ENCODE data around the gene KCNF1.

Gene KCNF1

GRCh38 chr2:10878268-10878915, 33.3 kb upstream of the KCNF1 start:
- Histone ChIP-seq H3K4me2 (peak overlapping the region in 2 of 11 experiments; percentile 47 to 73; a peak in 3 of 22 replicates), H4K20me1 (no peaks in the 10 kb centered on the region), H3K4me3 (no peak overlapping the region), H3K27me3 (no peaks in the 10 kb centered on the region), H3K9me3 (replicated peaks in 1 of 11) (0 out of 22 replicates have a peak, but pooled peaks cover 0 to 5% (median 0%) of the 10 kb centered on the region in 11 experiments), H3K9ac (no peak overlapping the region), H3K4me1 (peaks cover 0 to 30% (median 4%) of the 10 kb centered on the region in 10 experiments; a peak in 13 of 20 replicates), H3K36me3 (no peaks in the 10 kb centered on the region), H3K27ac (no peak overlapping the region)
- TF ChIP-seq Cebpa-rat (IDR thresholded peaks at IDR 0.05) = no peak

GRCh38 chr2:10879159-10879558, 32.6 kb upstream of the KCNF1 start:
- Histone ChIP-seq H3K27me3 (no peaks in the 10 kb centered on the region), H3K4me1 (peaks cover 5 to 34% (median 11%) of the 10 kb centered on the region in 10 experiments), H4K20me1 (no peaks in the 10 kb centered on the region), H3K9ac (no peak overlapping the region), H3K4me2 (no peak overlapping the region), H3K36me3 (no peaks in the 10 kb centered on the region), H3K9me3 (replicated peaks in 1 of 11) (0 out of 22 replicates have a peak, but pooled peaks cover 0 to 5% (median 0%) of the 10 kb centered on the region in 11 experiments), H3K27ac (no peak overlapping the region), H3K4me3 (no peak overlapping the region)
- no peak for TF ChIP-seq Cebpa-rat (IDR thresholded peaks at IDR 0.05)

- Histone ChIP-seq H3K9me3 (replicated peaks in 1 of 11) (0 out of 22 replicates have a peak, but pooled peaks cover 0 to 5% (median 0%) of the 10 kb centered on the region in 11 experiments), H3K4me3 (no peak overlapping the region), H3K4me1 (peaks cover 12 to 41% (median 18%) of the 10 kb centered on the region in 10 experiments), H3K27ac (no peak overlapping the region), H3K4me2 (peak overlapping the region in 1 of 11 experiments; percentile 12; a peak in 1 of 22 replicates), H4K20me1 (no peaks in the 10 kb centered on the region), H3K9ac (no peak overlapping the region), H3K27me3 (no peaks in the 10 kb centered on the region), H3K36me3 (no peaks in the 10 kb centered on the region)
- no peak for TF ChIP-seq Cebpa-rat (IDR thresholded peaks at IDR 0.05)
Observed at GRCh38 chr2:10879624-10880585, 31.8 kb upstream of the KCNF1 start.

GRCh38 chr2:10880586-10881321, 31.0 kb upstream of the KCNF1 start:
- Histone ChIP-seq H3K4me2 (peak overlapping the region in 2 of 11 experiments; percentile 12; a peak in 2 of 22 replicates), H3K36me3 (no peaks in the 10 kb centered on the region), H3K4me3 (no peak overlapping the region), H4K20me1 (no peaks in the 10 kb centered on the region), H3K4me1 (peaks cover 17 to 42% (median 26%) of the 10 kb centered on the region in 10 experiments), H3K9me3 (replicated peaks in 1 of 11) (0 out of 22 replicates have a peak, but pooled peaks cover 0 to 5% (median 0%) of the 10 kb centered on the region in 11 experiments), H3K27ac (no peak overlapping the region), H3K9ac (no peak overlapping the region), H3K27me3 (no peaks in the 10 kb centered on the region)
- no peak for TF ChIP-seq Cebpa-rat (IDR thresholded peaks at IDR 0.05)

- H3K27me3 ChIP-seq = no peaks in the 10 kb centered on the region
- no peak overlapping the region for H3K4me3 ChIP-seq
- no peak for TF ChIP-seq Cebpa-rat (IDR thresholded peaks at IDR 0.05)
- H3K9ac ChIP-seq = no peak overlapping the region
- H4K20me1 ChIP-seq = no peaks in the 10 kb centered on the region
- peaks cover 17 to 32% (median 24%) of the 10 kb centered on the region in 10 experiments for H3K4me1 ChIP-seq
- H3K4me2 ChIP-seq = no peak overlapping the region
- peaks cover 0 to 8% (median 0%) of the 10 kb centered on the region in 11 experiments; a peak in 5 of 22 replicates for H3K9me3 ChIP-seq (replicated peaks in 1 of 11)
- no peaks in the 10 kb centered on the region for H3K36me3 ChIP-seq
- H3K27ac ChIP-seq = no peak overlapping the region
Observed at GRCh38 chr2:10882568-10882967, 29.2 kb upstream of the KCNF1 start.

- Histone ChIP-seq H3K36me3 (no peaks in the 10 kb centered on the region), H3K4me1 (peaks cover 13 to 32% (median 22%) of the 10 kb centered on the region in 10 experiments), H3K4me2 (peak overlapping the region in 4 of 11 experiments; percentile 63 to 88 (median 80); a peak in 4 of 22 replicates), H3K9ac (no peak overlapping the region), H3K27me3 (no peaks in the 10 kb centered on the region), H3K4me3 (no peak overlapping the region), H3K9me3 (replicated peaks in 1 of 11) (peaks cover 2 to 13% (median 4%) of the 10 kb centered on the region in 11 experiments; a peak in 21 of 22 replicates), H4K20me1 (no peaks in the 10 kb centered on the region), H3K27ac (no peak overlapping the region)
- no peak for TF ChIP-seq Cebpa-rat (IDR thresholded peaks at IDR 0.05)
Observed at GRCh38 chr2:10883066-10883465, 28.7 kb upstream of the KCNF1 start.

- peak overlapping the region; percentile 36 to 88 (median 65); a peak in 21 of 22 replicates for H3K4me2 ChIP-seq
- H3K27ac ChIP-seq = no peak overlapping the region
- no peaks in the 10 kb centered on the region for H3K36me3 ChIP-seq
- no peaks in the 10 kb centered on the region for H3K27me3 ChIP-seq
- no peak overlapping the region for H3K4me3 ChIP-seq
- peaks cover 12 to 32% (median 22%) of the 10 kb centered on the region in 10 experiments for H3K4me1 ChIP-seq
- peak overlapping the region in 3 of 11 experiments; percentile 4 to 38 (median 8); a peak in 2 of 22 replicates for H3K9ac ChIP-seq
- peaks cover 11 to 22% (median 13%) of the 10 kb centered on the region in 11 experiments for H3K9me3 ChIP-seq (replicated peaks in 1 of 11)
- H4K20me1 ChIP-seq = no peaks in the 10 kb centered on the region
- no peak for TF ChIP-seq Cebpa-rat (IDR thresholded peaks at IDR 0.05)
Observed at GRCh38 chr2:10883801-10884478, 27.8 kb upstream of the KCNF1 start.

- peak overlapping the region in 4 of 11 experiments; percentile 0 to 38 (median 6); a peak in 3 of 22 replicates for H3K9ac ChIP-seq
- peaks cover 17 to 28% (median 19%) of the 10 kb centered on the region in 11 experiments for H3K9me3 ChIP-seq (replicated peaks in 1 of 11)
- H3K4me3 ChIP-seq = no peak overlapping the region
- H4K20me1 ChIP-seq = no peaks in the 10 kb centered on the region
- no peak overlapping the region for H3K27ac ChIP-seq
- peak overlapping the region; percentile 36 to 88 (median 65) for H3K4me2 ChIP-seq
- no peaks in the 10 kb centered on the region for H3K36me3 ChIP-seq
- no peaks in the 10 kb centered on the region for H3K27me3 ChIP-seq
- no peak for TF ChIP-seq Cebpa-rat (IDR thresholded peaks at IDR 0.05)
- peaks cover 12 to 32% (median 22%) of the 10 kb centered on the region in 10 experiments for H3K4me1 ChIP-seq
Observed at GRCh38 chr2:10884574-10884975, 27.2 kb upstream of the KCNF1 start.

Measured in BLaER1 treated with 17β-estradiol and CSF1 and Interleukin-3, amounts not matched to agents 10 nM and 100 nM (cell line).